CD14-positive monocyte (primary cell): ENCODE data around the gene PDPK1. TPM values are rescaled to one million over a fixed set of nuclear protein-coding genes. Genes with fewer than 3 reads are reported as not detected.

Experiments
- DNase-seq, 3 donors: peaks; one replicate each; pipeline ENCODE4 v3.0.0-alpha.2; 2011 to 2022
- H2AFZ ChIP-seq: 2 replicates; pipeline ENCODE4 v1.6.0; 2012; ENCODE audit warnings: mild to moderate bottlenecking, low read depth, low read length, inconsistent platforms; ENCODE audit not compliant: insufficient read depth, poor library complexity, severe bottlenecking
- H3K27ac ChIP-seq, 2 donors: 1 replicate in 1 of 2; 2 replicates in 1 of 2; pipeline ENCODE4 v1.5.1; 2012 to 2013; ENCODE audit warnings: low read length in 2 of 2, control low read depth in 1 of 2, inconsistent platforms in 1 of 2, low read depth in 1 of 2, mild to moderate bottlenecking in 1 of 2
- H3K27me3 ChIP-seq, 2 donors: one replicate each; pipeline versions ENCODE4 v1.6.0 to v1.6.1; 2011 to 2013; ENCODE audit warnings: low read length in 2 of 2; ENCODE audit not compliant: control insufficient read depth in 2 of 2, insufficient read depth in 2 of 2
- H3K36me3 ChIP-seq, 2 donors: replicated peaks in 1 of 2; 1 replicate in 1 of 2; 2 replicates in 1 of 2; pipeline versions ENCODE4 v1.5.1 to v1.6.1; 2012 to 2013; ENCODE audit warnings: low read length in 2 of 2, control low read depth in 1 of 2, inconsistent platforms in 1 of 2, mild to moderate bottlenecking in 1 of 2; ENCODE audit not compliant: insufficient read depth in 2 of 2, control insufficient read depth in 1 of 2
- H3K4me1 ChIP-seq, 2 donors: 1 replicate in 1 of 2; 2 replicates in 1 of 2; pipeline versions ENCODE4 v1.5.1 to v1.6.1; 2012 to 2013; ENCODE audit warnings: low read length in 2 of 2, control low read depth in 1 of 2, inconsistent platforms in 1 of 2, mild to moderate bottlenecking in 1 of 2, moderate library complexity in 1 of 2; ENCODE audit not compliant: insufficient read depth in 2 of 2, control insufficient read depth in 1 of 2
- H3K4me2 ChIP-seq: replicated peaks from 2 replicates; pipeline ENCODE3; 2012; ENCODE audit warnings: low read length, moderate library complexity, mild to moderate bottlenecking; ENCODE audit not compliant: poor library complexity, severe bottlenecking; ENCODE audit errors: extremely low read depth
- H3K4me3 ChIP-seq, 3 experiments: fragments of 200-600 bp in 1 of 3; sonication (generic) in 1 of 3; replicated peaks in 1 of 3; 1 replicate in 2 of 3; 2 replicates in 1 of 3; pipeline ENCODE4 v1.5.1; 2011 to 2013; ENCODE audit warnings: low read length in 3 of 3, mild to moderate bottlenecking in 3 of 3, control low read depth in 2 of 3, low read depth in 2 of 3, inconsistent platforms in 1 of 3, moderate library complexity in 1 of 3
- H3K79me2 ChIP-seq: 2 replicates; pipeline ENCODE4 v1.6.0; 2012; ENCODE audit warnings: mild to moderate bottlenecking, control low read depth, inconsistent platforms, low read length, moderate library complexity; ENCODE audit not compliant: insufficient read depth
- H3K9ac ChIP-seq: 2 replicates; pipeline ENCODE4 v1.6.0; 2017; ENCODE audit warnings: low read length, mild to moderate bottlenecking; ENCODE audit not compliant: insufficient read depth, poor library complexity, severe bottlenecking
- H3K9me3 ChIP-seq, 2 donors: replicated peaks in 1 of 2; 1 replicate in 1 of 2; 2 replicates in 1 of 2; pipeline versions ENCODE4 v1.5.1 to v1.6.1; 2012 to 2013; ENCODE audit warnings: low read length in 2 of 2, control low read depth in 1 of 2; ENCODE audit not compliant: control insufficient read depth in 1 of 2, insufficient read depth in 1 of 2
- H4K20me1 ChIP-seq: 2 replicates; pipeline ENCODE4 v1.6.0; 2012; ENCODE audit warnings: mild to moderate bottlenecking, low read length, control low read depth, moderate library complexity; ENCODE audit not compliant: insufficient read depth
- H3K27ac Mint-ChIP-seq, 7 donors: one replicate each; pipeline ENCODE4 v1.8.0; 2020; ENCODE audit warnings: mild to moderate bottlenecking in 7 of 7, mixed read lengths in 7 of 7, moderate library complexity in 6 of 7, inconsistent platforms in 2 of 7
- H3K27me3 Mint-ChIP-seq, 3 donors: one replicate each; pipeline ENCODE4 v1.8.0; 2021 to 2022; ENCODE audit warnings: low read depth in 3 of 3, mild to moderate bottlenecking in 3 of 3, mixed read lengths in 3 of 3, moderate library complexity in 3 of 3, inconsistent platforms in 1 of 3
- H3K36me3 Mint-ChIP-seq, 2 donors: one replicate each; pipeline ENCODE4 v1.8.0; 2020; ENCODE audit warnings: mixed read lengths in 2 of 2, inconsistent platforms in 1 of 2, mild to moderate bottlenecking in 1 of 2
- H3K4me1 Mint-ChIP-seq: one replicate; pipeline ENCODE4 v1.8.0; 2020; ENCODE audit warnings: mild to moderate bottlenecking, mixed read lengths
- H3K4me3 Mint-ChIP-seq, 2 donors: one replicate each; pipeline ENCODE4 v1.8.0; 2020; ENCODE audit warnings: mild to moderate bottlenecking in 2 of 2, mixed read lengths in 2 of 2, moderate library complexity in 1 of 2
- H3K9me3 Mint-ChIP-seq, 7 donors: one replicate each; pipeline ENCODE4 v1.8.0; 2020 to 2022; ENCODE audit warnings: mixed read lengths in 7 of 7, mild to moderate bottlenecking in 6 of 7, moderate library complexity in 6 of 7, inconsistent platforms in 2 of 7
- WGBS: methylation state at CpG from one replicate; pipeline ENCODE4 v1.1.5; 2013; ENCODE audit warnings: missing lambda C conversion rate; ENCODE audit not compliant: insufficient coverage; 5-methylcytosine and 5-hydroxymethylcytosine counted together
- intact Hi-C, 2 donors: fragments of 100-400 bp; cut with micrococcal nuclease; formaldehyde crosslinking; loops; one replicate each; pipeline versions ENCODE4 v1.15.0 to v1.15.1; 2023
- polyA plus RNA-seq, 3 donors: library from polyadenylated mRNA; depleted of rRNA in 1 of 3; unstranded in 2 of 3; stranded (reverse) in 1 of 3; fragments of 300-500 nt in 2 of 3; fragments of >200 nt in 1 of 3; fragmentation: Illumina TruSeq in 2 of 3; gene quantifications; 1 replicate in 2 of 3; 2 replicates in 1 of 3; pipeline ENCODE4 v1.2.3, GENCODE V29; 2012 to 2021
- TF ChIP-seq, protein P1 (sequence below): fragments of 200-600 bp; IDR thresholded peaks from one replicate; pipeline ENCODE4 v1.8.0; 2022; ENCODE audit warnings: antibody characterized with exemption, mild to moderate bottlenecking

The PDPK1 gene
- polyA plus RNA-seq, 3 donors, result 35.6 to 45.9 (median 38.6) TPM

DNA sequence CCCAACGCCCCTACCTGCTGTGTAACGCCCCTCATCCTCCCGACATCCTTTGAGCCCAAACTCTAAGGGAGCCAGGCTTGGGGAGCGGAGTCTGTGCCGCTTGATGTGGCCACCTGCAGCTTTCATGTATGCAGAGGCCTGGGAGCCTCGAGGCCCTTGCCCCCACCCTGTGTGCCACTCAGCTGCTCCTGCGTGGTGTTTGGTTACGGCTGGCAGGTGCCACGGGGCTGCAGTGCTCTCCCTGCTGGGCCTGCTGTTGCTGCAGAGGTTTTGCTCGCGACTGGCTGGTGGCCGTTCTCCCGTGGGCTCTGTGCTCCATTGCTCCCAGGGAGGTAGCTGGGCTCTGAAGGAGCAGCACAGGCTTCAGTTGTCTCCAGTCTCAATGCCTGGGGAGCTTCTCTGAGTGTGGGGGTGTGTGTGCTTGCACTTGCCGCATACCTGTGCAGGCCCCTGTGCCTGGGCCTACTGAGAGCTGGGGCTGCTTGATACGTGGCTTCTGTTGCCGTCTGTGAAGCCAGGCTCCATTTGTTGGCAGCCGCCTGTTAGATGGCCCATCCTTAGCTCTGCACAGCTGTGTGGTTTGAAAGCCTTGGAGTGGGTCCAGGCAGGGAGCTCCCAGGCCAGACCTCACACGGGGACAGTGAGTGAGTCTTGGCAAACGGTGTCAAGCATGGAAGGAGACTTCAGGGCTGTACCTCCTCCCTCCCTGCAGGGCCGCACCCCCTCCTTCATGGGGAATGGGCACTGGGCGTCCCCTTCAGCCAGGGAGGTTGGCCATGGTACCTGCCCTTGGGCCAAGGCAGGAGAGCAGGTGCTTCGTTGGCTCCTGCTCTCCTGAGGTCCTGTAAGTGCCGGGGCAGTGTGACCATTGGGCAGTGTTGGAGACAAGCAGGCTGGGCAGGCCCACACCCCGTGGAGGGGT, 47.2 kb downstream of the PDPK1 start:
- Mint-ChIP-seq H3K4me3 (no peak overlapping the region), H3K27me3 (no peaks in the 10 kb centered on the region), H3K9me3 (no peaks in the 10 kb centered on the region), H3K27ac (peak overlapping the region in 1 of 7 donors; percentile 36), H3K4me1 (peaks cover 2% of the 10 kb centered on the region), H3K36me3 (peaks cover 43 to 53% of the 10 kb centered on the region in 2 donors)
- TF ChIP-seq, protein P1, sequence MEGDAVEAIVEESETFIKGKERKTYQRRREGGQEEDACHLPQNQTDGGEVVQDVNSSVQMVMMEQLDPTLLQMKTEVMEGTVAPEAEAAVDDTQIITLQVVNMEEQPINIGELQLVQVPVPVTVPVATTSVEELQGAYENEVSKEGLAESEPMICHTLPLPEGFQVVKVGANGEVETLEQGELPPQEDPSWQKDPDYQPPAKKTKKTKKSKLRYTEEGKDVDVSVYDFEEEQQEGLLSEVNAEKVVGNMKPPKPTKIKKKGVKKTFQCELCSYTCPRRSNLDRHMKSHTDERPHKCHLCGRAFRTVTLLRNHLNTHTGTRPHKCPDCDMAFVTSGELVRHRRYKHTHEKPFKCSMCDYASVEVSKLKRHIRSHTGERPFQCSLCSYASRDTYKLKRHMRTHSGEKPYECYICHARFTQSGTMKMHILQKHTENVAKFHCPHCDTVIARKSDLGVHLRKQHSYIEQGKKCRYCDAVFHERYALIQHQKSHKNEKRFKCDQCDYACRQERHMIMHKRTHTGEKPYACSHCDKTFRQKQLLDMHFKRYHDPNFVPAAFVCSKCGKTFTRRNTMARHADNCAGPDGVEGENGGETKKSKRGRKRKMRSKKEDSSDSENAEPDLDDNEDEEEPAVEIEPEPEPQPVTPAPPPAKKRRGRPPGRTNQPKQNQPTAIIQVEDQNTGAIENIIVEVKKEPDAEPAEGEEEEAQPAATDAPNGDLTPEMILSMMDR, result no peak
- Histone ChIP-seq H3K27ac (no peak overlapping the region), H3K36me3 (peaks cover 54 to 56% of the 10 kb centered on the region in 2 donors), H3K27me3 (no peaks in the 10 kb centered on the region), H3K4me1 (no peaks in the 10 kb centered on the region), H3K79me2 (peaks cover 6% of the 10 kb centered on the region), H3K9me3 (no peaks in the 10 kb centered on the region), H3K4me3 (no peak overlapping the region), H3K4me2 (no peak overlapping the region), H4K20me1 (peaks cover 55% of the 10 kb centered on the region), H2AFZ (no peak overlapping the region), H3K9ac (no peak overlapping the region)
- intact Hi-C loops, result no loop called here
- WGBS, result 94% methylated on average over 20 of the region's 24 CpGs
- peak in 1 of 3 donors; percentile 2 for DNase-seq

DNA sequence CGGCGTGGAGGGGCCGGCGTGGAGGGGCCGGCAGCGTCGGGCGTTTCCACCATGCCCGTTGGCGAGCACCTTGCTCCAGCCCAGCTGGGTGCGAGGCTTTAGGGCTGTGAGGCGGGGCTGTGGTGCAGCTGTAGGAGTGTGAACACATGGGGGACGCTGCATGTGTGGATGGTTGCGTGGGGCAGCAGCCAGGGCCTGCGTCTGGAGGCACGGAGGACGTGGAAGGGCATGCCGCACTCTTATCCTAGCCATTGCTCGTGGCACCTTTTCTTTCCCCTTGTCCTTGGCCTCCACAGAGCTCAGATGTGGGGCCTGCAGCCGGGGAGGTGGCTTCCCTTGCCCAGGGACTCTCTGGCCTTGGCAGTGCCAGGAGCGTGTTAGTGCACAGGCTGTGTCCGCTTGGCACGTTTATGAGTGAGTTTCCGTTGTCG, 47.8 kb downstream of the PDPK1 start:
- Mint-ChIP-seq H3K4me1 (no peaks in the 10 kb centered on the region), H3K36me3 (peaks cover 49 to 60% of the 10 kb centered on the region in 2 donors), H3K27me3 (no peaks in the 10 kb centered on the region), H3K9me3 (no peaks in the 10 kb centered on the region), H3K27ac (no peak overlapping the region), H3K4me3 (no peak overlapping the region)
- Histone ChIP-seq H3K27ac (no peak overlapping the region), H4K20me1 (peaks cover 61% of the 10 kb centered on the region), H3K4me2 (no peak overlapping the region), H3K9ac (no peak overlapping the region), H3K79me2 (peaks cover 6% of the 10 kb centered on the region), H3K4me3 (no peak overlapping the region), H2AFZ (no peak overlapping the region), H3K9me3 (no peaks in the 10 kb centered on the region), H3K36me3 (peaks cover 61 to 62% of the 10 kb centered on the region in 2 donors), H3K4me1 (no peaks in the 10 kb centered on the region), H3K27me3 (no peaks in the 10 kb centered on the region)
- TF ChIP-seq, protein P1, result no peak
- DNase-seq, result no peak
- intact Hi-C loops, result no loop called here
- 98% methylated on average over 19 of the region's 25 CpGs for WGBS
